ENCODE measurements around the gene PCSK5. TPM values are rescaled to one million over a fixed set of nuclear protein-coding genes. Genes with fewer than 3 reads are reported as not detected.
A peak's percentile ranks its signal among the peaks of the same experiment; 100 is the strongest.

The PCSK5 gene
- polyA plus RNA-seq, 1 experiment = 0.74 TPM

DNA sequence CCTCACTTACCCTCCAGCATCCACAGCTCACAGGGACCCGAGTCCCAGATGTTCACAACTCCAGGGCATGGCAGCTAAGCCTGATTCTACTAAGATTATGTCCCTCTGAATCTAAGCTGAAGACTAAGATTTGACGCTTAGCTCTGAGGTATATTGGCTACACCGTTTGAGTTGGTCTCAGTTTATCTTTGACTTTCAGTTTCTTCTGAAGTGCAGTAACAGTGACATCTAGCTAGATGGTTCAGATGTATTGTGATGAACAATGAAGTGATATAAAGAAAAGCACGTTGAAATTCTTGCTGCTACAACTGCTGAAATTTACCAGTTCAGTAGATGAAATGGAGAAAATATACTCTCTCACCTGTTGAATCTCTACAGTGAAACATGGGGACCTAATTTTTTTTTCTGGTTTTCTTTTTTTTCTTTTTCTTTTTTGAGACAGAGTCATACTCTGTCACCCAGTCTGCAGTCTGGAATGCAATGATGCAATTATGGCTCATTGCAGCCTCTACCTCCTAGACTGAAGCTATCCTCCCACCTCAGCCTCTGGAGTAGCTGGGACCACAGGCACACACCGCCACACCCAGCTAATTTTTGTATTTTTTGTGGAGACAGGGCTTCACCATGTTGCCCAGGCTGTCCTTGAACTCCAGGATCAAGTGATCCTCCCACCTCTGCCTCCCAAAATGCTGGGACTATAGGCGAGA lies 488.0 kb downstream of the PCSK5 start:
- ChIA-PET CTCF (interaction anchor here (1.2 to 1.9 kb wide), 3 partner anchors 14 to 225 kb away, joined by 3 to 5 read pairs (median 4); no protein-coding TSS in a partner anchor), POLR2A (no interaction called here)
- DNase-seq (ENCODE audit: low read depth) = no peak
- Histone ChIP-seq H3K27me3 (ENCODE audit: control insufficient read depth, insufficient read depth, low read length) (no peaks in the 10 kb centered on the region), H3K36me3 (ENCODE audit: control insufficient read depth, insufficient read depth, low read length) (no peaks in the 10 kb centered on the region), H3K4me3 (ENCODE audit: low read depth, low read length) (no peak overlapping the region)
- TF ChIP-seq CTCF (IDR thresholded peaks at IDR 0.05; ENCODE audit: insufficient read depth, low read depth, low read length) = no peak

- no peaks in the 10 kb centered on the region for H3K27me3 ChIP-seq (ENCODE audit: control insufficient read depth, insufficient read depth, low read length)
- H3K4me3 ChIP-seq (ENCODE audit: low read depth, low read length) = no peak overlapping the region
- POLR2A ChIA-PET = no interaction called here
- CTCF ChIA-PET = interaction anchor here (1.1 to 1.9 kb wide), 2 partner anchors 13 to 14 kb away, joined by 3 to 5 read pairs; partner anchors contain the start of gene RFK
- DNase-seq (ENCODE audit: low read depth) = no peak
- no peak for TF ChIP-seq CTCF (IDR thresholded peaks at IDR 0.05; ENCODE audit: insufficient read depth, low read depth, low read length)
- H3K36me3 ChIP-seq (ENCODE audit: control insufficient read depth, insufficient read depth, low read length) = no peaks in the 10 kb centered on the region
Observed at GRCh38 chr9:76379494-76379893, 489.0 kb downstream of the PCSK5 start.

- Histone ChIP-seq H3K4me3 (ENCODE audit: low read depth, low read length) (no peak overlapping the region), H3K27me3 (ENCODE audit: control insufficient read depth, insufficient read depth, low read length) (no peaks in the 10 kb centered on the region), H3K36me3 (ENCODE audit: control insufficient read depth, insufficient read depth, low read length) (no peaks in the 10 kb centered on the region; the same call in 1 of the 2 replicates)
- DNase-seq (ENCODE audit: low read depth) = no peak
- ChIA-PET CTCF (no interaction called here), POLR2A (no interaction called here)
- no peak for TF ChIP-seq CTCF (IDR thresholded peaks at IDR 0.05; ENCODE audit: insufficient read depth, low read depth, low read length)
Observed at GRCh38 chr9:76390656-76391055, 500.2 kb downstream of the PCSK5 start.

GRCh38 chr9:76394195-76394959 lies 503.9 kb downstream of the PCSK5 start, which contains the start of gene RFK:
TSS of gene RFK (minus strand) at chr9:76394426. CDS start at chr9:76394171, 255 bp downstream.
- Histone ChIP-seq H3K36me3 (ENCODE audit: control insufficient read depth, insufficient read depth, low read length) (no peaks in the 10 kb centered on the region), H3K27me3 (ENCODE audit: control insufficient read depth, insufficient read depth, low read length) (no peaks in the 10 kb centered on the region), H3K4me3 (ENCODE audit: low read depth, low read length) (peak within 1 kb of the TSS; percentile 98)
- peak; percentile 40 for TF ChIP-seq CTCF (IDR thresholded peaks at IDR 0.05; ENCODE audit: insufficient read depth, low read depth, low read length)
- ChIA-PET CTCF (interaction anchor here (0.7 to 2.8 kb wide), 16 partner anchors 9 to 820 kb away, joined by 3 to 13 read pairs (median 3); no protein-coding TSS in a partner anchor), POLR2A (interaction anchor here (0.6 to 1.0 kb wide), 3 partner anchors 10 to 165 kb away, joined by 3 read pairs; no protein-coding TSS in a partner anchor)
- peak; percentile 63 for DNase-seq (ENCODE audit: low read depth)

- no peaks in the 10 kb centered on the region for H3K36me3 ChIP-seq (ENCODE audit: control insufficient read depth, insufficient read depth, low read length)
- no peaks in the 10 kb centered on the region for H3K27me3 ChIP-seq (ENCODE audit: control insufficient read depth, insufficient read depth, low read length)
- no peak for TF ChIP-seq CTCF (IDR thresholded peaks at IDR 0.05; ENCODE audit: insufficient read depth, low read depth, low read length)
- DNase-seq (ENCODE audit: low read depth) = no peak
- POLR2A ChIA-PET = no interaction called here
- CTCF ChIA-PET = interaction anchor here (0.7 to 2.8 kb wide), 10 partner anchors 8 to 307 kb away, joined by 3 to 13 read pairs (median 4); no protein-coding TSS in a partner anchor
- H3K4me3 ChIP-seq (ENCODE audit: low read depth, low read length) = peak overlapping the region; percentile 98
Observed at GRCh38 chr9:76394960-76395252, 504.4 kb downstream of the PCSK5 start.
